ELF-1 (cell line): Measurements from ENCODE around the gene BLACAT1.
"Not testable (repeated sequence)": the region's sequence is repeated elsewhere in the genome, so short reads cannot be mapped to it uniquely, and the experiment has no call there.

Experiments
- DNase-seq: peaks from one replicate; pipeline ENCODE4 v3.0.0-alpha.2; 2016; ENCODE audit warnings: low read depth, low spot score

BLACAT1 gene

DNA sequence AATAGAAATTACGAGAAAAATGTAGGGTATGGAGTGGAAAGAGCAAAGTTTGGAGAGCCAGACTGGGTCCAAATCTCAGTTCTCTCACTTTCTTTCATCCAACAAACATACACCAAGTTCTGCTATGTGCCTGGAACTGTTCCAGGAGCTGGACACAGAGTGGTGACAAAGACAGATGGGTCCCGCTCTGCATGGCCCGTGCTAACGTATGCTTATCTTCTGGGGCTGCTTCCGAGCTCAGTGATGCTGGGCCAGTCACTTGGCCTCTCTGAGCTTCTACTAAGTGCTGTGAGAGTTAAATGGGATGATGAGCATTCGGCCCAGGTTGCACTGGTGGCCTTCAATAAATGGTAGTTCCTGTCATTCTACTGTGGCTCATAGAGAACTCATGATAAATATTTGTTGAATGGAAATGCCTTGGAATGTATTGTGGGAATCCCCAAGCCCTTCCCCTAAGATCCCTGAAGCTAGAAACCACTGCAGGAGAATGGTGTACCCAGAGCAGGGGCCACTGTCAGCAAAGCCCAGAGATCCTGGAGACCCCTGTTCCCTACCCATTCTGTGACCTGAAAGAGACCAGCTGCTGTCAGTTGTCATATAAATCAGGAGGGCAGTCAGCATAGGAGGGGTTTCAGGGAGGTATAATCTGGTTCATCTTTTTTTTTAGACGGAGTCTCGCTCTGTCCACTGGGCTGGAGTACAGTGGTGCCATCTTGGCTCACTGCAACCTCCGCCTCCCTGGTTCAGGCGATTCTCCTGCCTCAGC is 37.8 kb downstream of the BLACAT1 start:
- DNase-seq = no peak

DNA sequence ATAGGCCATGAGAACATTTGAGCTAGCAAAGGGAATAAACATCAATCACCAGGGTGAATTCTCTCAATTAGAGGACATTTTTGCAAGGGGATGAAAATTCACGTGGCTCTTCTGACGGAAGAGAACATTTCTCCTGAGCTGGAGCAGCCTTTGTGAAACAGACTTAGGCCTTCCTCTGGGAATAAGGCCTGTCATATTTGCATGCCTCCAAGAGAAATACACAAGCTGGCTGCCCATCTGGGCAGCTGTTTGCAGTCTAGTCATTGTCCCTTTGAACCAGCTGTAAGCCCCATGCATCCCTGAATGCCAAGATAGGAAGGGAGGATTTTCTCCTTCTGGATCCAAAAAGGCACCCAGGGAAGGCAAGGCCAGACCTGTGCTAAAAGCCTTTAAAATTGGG is 39.5 kb downstream of the BLACAT1 start:
- no peak for DNase-seq

DNA sequence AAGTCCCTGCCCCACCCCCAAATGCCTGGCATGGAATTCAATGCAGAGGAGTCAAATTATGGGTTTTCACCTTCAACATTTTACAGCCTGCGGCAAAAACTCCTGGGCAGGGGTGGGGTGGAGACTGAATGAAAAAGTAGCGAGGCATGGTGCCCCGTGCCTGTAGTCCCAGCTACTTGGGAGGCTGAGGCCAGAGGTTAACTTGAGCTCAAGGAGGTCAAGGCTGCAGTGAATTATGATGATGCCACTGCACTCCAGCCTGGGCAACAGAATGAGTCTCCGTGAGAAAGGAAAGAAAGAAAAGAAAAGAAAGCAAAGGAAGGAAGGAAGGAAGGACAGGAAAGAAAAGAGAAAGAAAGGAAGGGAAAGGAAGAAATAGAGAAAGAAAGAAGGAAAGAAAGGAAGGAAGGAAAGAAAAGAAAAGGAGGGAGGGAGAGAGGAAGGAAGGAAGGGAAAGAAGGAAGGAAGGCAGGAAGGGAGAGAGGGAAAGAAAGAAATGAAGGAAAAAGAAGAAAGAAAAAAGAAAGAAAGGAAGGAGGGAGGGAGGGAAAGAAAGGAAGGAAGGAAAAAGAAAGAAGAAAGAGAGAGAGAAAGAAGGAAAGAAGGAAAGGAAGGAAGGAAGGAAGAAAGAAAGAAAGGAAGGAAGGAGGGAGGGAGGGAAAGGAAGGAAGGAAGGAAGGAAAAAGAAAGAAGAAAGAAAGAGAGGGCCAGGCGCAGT is 45.1 kb downstream of the BLACAT1 start:
- no peak for DNase-seq

DNA sequence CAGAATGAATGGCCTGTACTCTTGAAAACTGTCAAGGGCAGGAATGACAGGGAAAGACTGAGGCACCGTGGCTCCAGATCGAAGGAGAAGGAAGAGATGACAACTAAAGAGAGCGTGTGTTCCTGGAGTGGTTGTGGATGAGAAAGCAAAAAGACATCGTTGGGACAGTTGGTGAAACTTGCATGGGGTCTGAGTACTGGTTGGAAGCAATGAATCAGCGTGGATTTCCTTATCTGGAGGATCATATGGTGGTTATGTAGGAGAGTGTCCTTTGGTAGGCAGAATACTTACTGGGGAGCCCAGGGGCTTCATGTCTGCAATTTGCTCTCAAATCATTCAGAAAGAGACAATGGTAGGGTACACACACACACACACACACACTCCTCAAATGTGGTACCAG is 47.9 kb downstream of the BLACAT1 start:
- DNase-seq = no peak

DNA sequence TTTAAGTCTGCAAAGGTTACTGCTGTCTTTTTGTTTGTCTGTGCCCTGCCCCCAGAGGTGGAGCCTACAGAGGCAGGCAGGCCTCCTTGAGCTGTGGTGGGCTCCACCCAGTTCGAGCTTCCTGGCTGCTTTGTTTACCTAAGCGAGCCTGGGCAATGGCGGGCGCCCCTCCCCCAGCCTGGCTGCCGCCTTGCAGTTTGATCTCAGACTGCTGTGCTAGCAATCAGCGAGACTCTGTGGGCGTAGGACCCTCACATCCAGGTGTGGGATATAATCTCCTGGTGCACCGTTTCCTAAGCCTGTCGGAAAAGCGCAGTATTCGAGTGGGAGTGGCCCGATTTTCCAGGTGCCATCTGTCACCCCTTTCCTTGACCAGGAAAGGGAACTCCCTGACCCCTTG is 49.6 kb downstream of the BLACAT1 start:
- not testable (repeated sequence) for DNase-seq
